HepG2 (cell line): Measurements from ENCODE around the gene STIP1. TPM values are rescaled to one million over a fixed set of nuclear protein-coding genes. Genes with fewer than 3 reads are reported as not detected.

Source experiments
- ATAC-seq: fragments of 200-7000 bp; cut with Tn5 transposase; 3 replicates; pipeline ENCODE4 v1.9.1; 2020; ENCODE audit warnings: mild to moderate bottlenecking, moderate library complexity
- BruUV-seq: library from RNA; stranded (reverse); fragments of 400-500 nt; replicated peaks from 2 replicates; lab custom pipeline; 2021; lab: Mats Ljungman, UMichigan
- CTCF ChIA-PET: fragments of 300-600 bp; formaldehyde crosslinking; extraction: SDS; loops from one replicate; lab custom pipeline; 2021; ENCODE audit warnings: low total read pairs, inconsistent platforms, low intra/inter-chr PET ratio; lab: Yijun Ruan, JAX
- POLR2A ChIA-PET: fragments of 350-600 bp; sonication (Branson Sonifier 250); formaldehyde crosslinking; loops from one replicate; lab custom pipeline; 2020; ENCODE audit warnings: antibody characterized with exemption, inconsistent platforms; lab: Yijun Ruan, JAX
- DNase-seq: peaks from one replicate; pipeline ENCODE4 v3.0.0-alpha.2; 2015; ENCODE audit warnings: low spot score
- FAIRE-seq: peaks from 3 replicates; lab custom pipeline; 2011; peaks lifted over from hg19 to GRCh38; lab: Jason Lieb, UNC
- H2AFZ ChIP-seq: one replicate; pipeline ENCODE4 v1.6.1; 2011; ENCODE audit warnings: low read length, inconsistent platforms
- H3K27ac ChIP-seq: fragments of 300-600 bp; 3 replicates; pipeline ENCODE4 v1.8.0; 2011; ENCODE audit warnings: mixed run types, mild to moderate bottlenecking, mixed read lengths, low read length, inconsistent platforms; ENCODE audit not compliant: insufficient read depth; ENCODE audit errors: extremely low read length
- H3K27me3 ChIP-seq, 2 experiments: fragments of 200-600 bp in 1 of 2; 2 replicates in 1 of 2; 3 replicates in 1 of 2; pipeline versions ENCODE4 v1.6.0 to v1.8.0; 2011; ENCODE audit warnings: low read length in 2 of 2, mild to moderate bottlenecking in 2 of 2, moderate library complexity in 2 of 2, inconsistent platforms in 1 of 2; ENCODE audit not compliant: insufficient read depth in 2 of 2, control insufficient read depth in 1 of 2
- H3K36me3 ChIP-seq, 2 experiments: fragments of 200-600 bp in 1 of 2; replicated peaks in 1 of 2; 2 replicates in 1 of 2; 3 replicates in 1 of 2; pipeline versions ENCODE4 v1.5.1 to v1.8.0; 2011; ENCODE audit warnings: low read length in 2 of 2, inconsistent platforms in 1 of 2; ENCODE audit not compliant: insufficient read depth in 2 of 2, control insufficient read depth in 1 of 2
- H3K4me1 ChIP-seq: 2 replicates; pipeline ENCODE4 v1.5.1; 2012; ENCODE audit warnings: low read length, inconsistent platforms; ENCODE audit not compliant: insufficient read depth
- H3K4me2 ChIP-seq: 2 replicates; pipeline ENCODE4 v1.6.0; 2011; ENCODE audit warnings: low read depth, low read length, inconsistent platforms
- H3K4me3 ChIP-seq, 3 experiments: fragments of 200-600 bp in 1 of 3; sonication (generic), shearing (Covaris generic) in 1 of 3; replicated peaks in 1 of 3; 2 replicates each; pipeline ENCODE4 v1.5.1; 2011 to 2016; ENCODE audit warnings: low read length in 3 of 3, inconsistent platforms in 2 of 3, low read depth in 2 of 3, mild to moderate bottlenecking in 2 of 3, control low read depth in 1 of 3, mixed read lengths in 1 of 3; ENCODE audit not compliant: insufficient read depth in 1 of 3
- H3K79me2 ChIP-seq: one replicate; pipeline ENCODE4 v1.6.1; 2011; ENCODE audit warnings: low read length, inconsistent platforms; ENCODE audit not compliant: insufficient read depth
- H3K9ac ChIP-seq: 2 replicates; pipeline ENCODE4 v1.6.0; 2011; ENCODE audit warnings: mild to moderate bottlenecking, low read depth, low read length, inconsistent platforms; ENCODE audit not compliant: insufficient read depth
- H3K9me3 ChIP-seq: 2 replicates; pipeline ENCODE4 v1.5.1; 2012; ENCODE audit warnings: mild to moderate bottlenecking, low read length
- H4K20me1 ChIP-seq: 2 replicates; pipeline ENCODE4 v1.6.0; 2011; ENCODE audit warnings: inconsistent platforms, mild to moderate bottlenecking, low read length, moderate library complexity; ENCODE audit not compliant: insufficient read depth
- AFF4 ChIP-seq: sonication (generic); formaldehyde crosslinking; IDR thresholded peaks from 2 replicates; pipeline ENCODE4 v1.4.0; 2020; ENCODE audit warnings: missing genetic modification reagents
- HINFP ChIP-seq: sonication (generic); formaldehyde crosslinking; IDR thresholded peaks from 2 replicates; pipeline ENCODE4 v1.4.0; 2020; ENCODE audit warnings: low read depth, mild to moderate bottlenecking, missing genetic modification reagents
- MED13 ChIP-seq: sonication (generic); formaldehyde crosslinking; IDR thresholded peaks from 2 replicates; pipeline ENCODE4 v1.5.0; 2020; ENCODE audit warnings: missing genetic modification reagents
- MEF2D ChIP-seq: sonication (generic); formaldehyde crosslinking; IDR thresholded peaks from 2 replicates; pipeline ENCODE4 v1.5.1; 2020; ENCODE audit warnings: mild to moderate bottlenecking, missing genetic modification reagents
- MIER3 ChIP-seq: IDR thresholded peaks from 2 replicates; pipeline ENCODE4 v1.6.1; 2016; ENCODE audit warnings: missing compliant biosample characterization, borderline replicate concordance
- RCOR2 ChIP-seq: IDR thresholded peaks from 2 replicates; pipeline ENCODE4 v1.6.1; 2016; ENCODE audit warnings: missing biosample characterization, missing genetic modification reagents
- SIX4 ChIP-seq: sonication (generic); formaldehyde crosslinking; IDR thresholded peaks from 2 replicates; pipeline ENCODE4 v1.4.0; 2020; ENCODE audit warnings: missing genetic modification reagents
- SKIL ChIP-seq: sonication (generic); formaldehyde crosslinking; IDR thresholded peaks from 2 replicates; pipeline ENCODE4 v1.8.0; 2022; ENCODE audit warnings: missing genetic modification reagents, mild to moderate bottlenecking, moderate library complexity, borderline replicate concordance
- ZNF136 ChIP-seq: sonication (generic); formaldehyde crosslinking; IDR thresholded peaks from 2 replicates; pipeline ENCODE4 v1.8.1; 2022; ENCODE audit warnings: low read depth, mild to moderate bottlenecking, moderate library complexity, missing genetic modification reagents
- ZNF256 ChIP-seq: sonication (generic); formaldehyde crosslinking; conservative IDR thresholded peaks from 2 replicates; pipeline ENCODE4 v1.4.0; 2020; ENCODE audit warnings: missing genetic modification reagents
- ZNF432 ChIP-seq: sonication (generic); formaldehyde crosslinking; IDR thresholded peaks from 2 replicates; pipeline ENCODE4 v1.5.0; 2020; ENCODE audit warnings: missing genetic modification reagents, mild to moderate bottlenecking, borderline replicate concordance
- ZNF552 ChIP-seq: sonication (generic); formaldehyde crosslinking; IDR thresholded peaks from 2 replicates; pipeline ENCODE4 v1.9.0; 2022; ENCODE audit warnings: missing genetic modification reagents, mild to moderate bottlenecking, borderline replicate concordance
- ZNF790 ChIP-seq: sonication (generic); formaldehyde crosslinking; IDR thresholded peaks from 2 replicates; pipeline ENCODE4 v1.8.0; 2022; ENCODE audit warnings: missing genetic modification reagents, mild to moderate bottlenecking, borderline replicate concordance
- ZSCAN29 ChIP-seq: sonication (generic); formaldehyde crosslinking; conservative IDR thresholded peaks from 2 replicates; pipeline ENCODE4 v1.4.0; 2020; ENCODE audit warnings: mild to moderate bottlenecking, missing genetic modification reagents
- WGBS: methylation state at CpG from one replicate; pipeline ENCODE4 v1.1.6; 2017; ENCODE audit warnings: low lambda C conversion rate; 5-methylcytosine and 5-hydroxymethylcytosine counted together
- in situ Hi-C: cut with HindIII; loops from 2 replicates; pipeline ENCODE4 v1.10.0; 2017; ENCODE audit warnings: low pct_unique_long_range_greater_than_20kb; ENCODE audit not compliant: extremely low pct_ligation_motif_present
- intact Hi-C: fragments of 100-400 bp; cut with micrococcal nuclease; formaldehyde crosslinking; loops from one replicate; pipeline ENCODE4 v1.10.0; 2022; ENCODE audit not compliant: unreplicated experiment
- polyA plus RNA-seq, 8 experiments: library from polyadenylated mRNA; depleted of rRNA in 3 of 8; stranded (reverse) in 7 of 8; unstranded in 1 of 8; fragments of >200 nt; fragmentation: Illumina TruSeq in 4 of 8; extraction: Trizol in 4 of 8; gene quantifications; 2 replicates each; pipeline versions ENCODE4 v1.2.1 to v1.2.3, GENCODE V29; 2011 to 2016; ENCODE audit warnings: low read depth in 4 of 8, missing spikeins in 1 of 8, mixed read lengths in 1 of 8; ENCODE audit not compliant: insufficient read depth in 1 of 8
- total RNA-seq, 5 experiments: library from RNA; depleted of rRNA; stranded (reverse); fragments of >200 nt; fragmentation: Illumina TruSeq; extraction: Trizol; gene quantifications; 2 replicates each; pipeline ENCODE4 v1.2.3, GENCODE V29; 2016; ENCODE audit warnings: low read depth in 1 of 5
- TF ChIP-seq, protein P1 (sequence below): sonication (generic); formaldehyde crosslinking; IDR thresholded peaks from 2 replicates; pipeline ENCODE4 v1.8.0; 2022; ENCODE audit warnings: mild to moderate bottlenecking, missing genetic modification reagents, borderline replicate concordance

The STIP1 gene
- total and polyA plus RNA-seq, 2 of the 13 experiments (the other 11 are each of a cell fraction or from before 2014, with no cell fraction given): 81.1 to 217 TPM

DNA sequence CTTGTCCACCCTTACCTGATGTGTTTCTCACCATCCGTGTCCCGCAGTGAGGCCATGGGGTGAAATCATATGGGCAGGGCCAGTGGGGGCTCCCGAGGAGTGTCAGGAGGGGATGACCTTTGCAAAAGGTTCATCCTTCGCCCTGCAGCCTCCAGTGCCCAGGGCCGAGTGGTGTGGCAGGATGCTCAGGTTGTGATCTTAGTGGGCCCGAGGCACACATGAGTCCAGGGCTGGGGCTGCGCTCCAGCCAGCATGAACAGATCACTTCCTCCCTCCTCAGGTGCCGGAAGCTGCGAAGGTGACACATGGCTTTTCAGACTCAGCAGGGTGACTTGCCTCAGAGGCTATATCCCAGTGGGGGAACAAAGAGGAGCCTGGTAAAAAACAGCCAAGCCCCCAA is 52.1 kb downstream of the STIP1 start (continued):
- TF ChIP-seq SIX4 (CRISPR knock-in tag) (no peak), MED13 (CRISPR knock-in tag) (no peak), RCOR2 (CRISPR knock-in tag) (no peak), ZNF136 (CRISPR knock-in tag) (no peak)

GRCh38 chr11:64238999-64239398 is 53.0 kb downstream of the STIP1 start:
- ChIA-PET CTCF (no interaction called here), POLR2A (no interaction called here)
- no peaks in the 10 kb centered on the region for H4K20me1 ChIP-seq
- DNase-seq: no peak
- H3K4me1 ChIP-seq: peaks cover 63% of the 10 kb centered on the region
- H3K36me3 ChIP-seq: peaks cover 0 to 8% of the 10 kb centered on the region in 2 experiments; a peak in 3 of 5 replicates
- no peak overlapping the region for H2AFZ ChIP-seq
- no TSS peak for BruUV-seq
- in situ Hi-C loops: no loop called here
- intact Hi-C loops: no loop called here
- no peak overlapping the region for H3K4me3 ChIP-seq
- H3K27ac ChIP-seq: peak overlapping the region; percentile 15
- H3K79me2 ChIP-seq: peaks cover 16% of the 10 kb centered on the region
- no peak overlapping the region for H3K4me2 ChIP-seq
- FAIRE-seq: no peak
- WGBS: 93% methylated on average over 5 of the region's 5 CpGs
- H3K9ac ChIP-seq: no peak overlapping the region
- no peaks in the 10 kb centered on the region; a peak in 1 of 5 replicates for H3K27me3 ChIP-seq
- no peak for ATAC-seq
- no peaks in the 10 kb centered on the region for H3K9me3 ChIP-seq
- TF ChIP-seq ZNF552 (no peak), AFF4 (no peak), ZNF256 (CRISPR knock-in tag) (no peak), SKIL (CRISPR knock-in tag) (no peak), ZSCAN29 (CRISPR knock-in tag) (no peak), ZNF432 (CRISPR knock-in tag) (no peak), MIER3 (CRISPR knock-in tag) (no peak), HINFP (CRISPR knock-in tag) (no peak), ZNF790 (CRISPR knock-in tag) (no peak), MEF2D (CRISPR knock-in tag) (no peak)
- TF ChIP-seq, protein P1, sequence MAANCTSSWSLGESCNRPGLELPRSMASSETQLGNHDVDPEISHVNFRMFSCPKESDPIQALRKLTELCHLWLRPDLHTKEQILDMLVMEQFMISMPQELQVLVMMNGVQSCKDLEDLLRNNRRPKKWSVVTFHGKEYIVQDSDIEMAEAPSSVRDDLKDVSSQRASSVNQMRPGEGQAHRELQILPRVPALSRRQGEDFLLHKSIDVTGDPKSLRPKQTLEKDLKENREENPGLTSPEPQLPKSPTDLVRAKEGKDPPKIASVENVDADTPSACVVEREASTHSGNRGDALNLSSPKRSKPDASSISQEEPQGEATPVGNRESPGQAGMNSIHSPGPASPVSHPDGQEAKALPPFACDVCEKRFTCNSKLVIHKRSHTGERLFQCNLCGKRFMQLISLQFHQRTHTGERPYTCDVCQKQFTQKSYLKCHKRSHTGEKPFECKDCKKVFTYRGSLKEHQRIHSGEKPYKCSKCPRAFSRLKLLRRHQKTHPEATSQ (CRISPR knock-in tag): no peak
